ENCODE data around the gene HOXB9. TPM values are rescaled to one million over a fixed set of nuclear protein-coding genes. Genes with fewer than 3 reads are reported as not detected.

Gene HOXB9
- total and polyA plus RNA-seq, 2 donors (not counting 3 experiments of a cell fraction or from before 2014, with no cell fraction given): 0.79 to 1.1 TPM

GRCh38 chr17:48608494-48608834 lies 17.7 kb downstream of the HOXB9 start:
- DNase-seq (ENCODE audit: low read depth, low spot score) (no peak), FAIRE-seq (no peak)
- H3K9me1 ChIP-seq (replicated peaks; ENCODE audit: control insufficient read depth, extremely low read depth, insufficient read depth, low read length): no peaks in the 10 kb centered on the region
- no peaks in the 10 kb centered on the region for H3K27me3 ChIP-seq (ENCODE audit: control insufficient read depth in 2 of 2, insufficient read depth in 2 of 2, low read length in 2 of 2)
- no peak overlapping the region for H3K4me3 ChIP-seq (replicated peaks in 1 of 3; ENCODE audit: insufficient read depth in 1 of 3, low read depth in 1 of 3, low read length in 3 of 3)
- dilution Hi-C loops (cut with MboI; ENCODE audit: extremely low pct_ligation_motif_present, low sequenced_read_pairs) (no loop called here), intact Hi-C loops (cut with micrococcal nuclease) (no loop called here)
- no peak for TF ChIP-seq POLR2A (IDR thresholded peaks at IDR 0.05; ENCODE audit: low read depth, low read length)
- TF ChIP-seq, protein P1, sequence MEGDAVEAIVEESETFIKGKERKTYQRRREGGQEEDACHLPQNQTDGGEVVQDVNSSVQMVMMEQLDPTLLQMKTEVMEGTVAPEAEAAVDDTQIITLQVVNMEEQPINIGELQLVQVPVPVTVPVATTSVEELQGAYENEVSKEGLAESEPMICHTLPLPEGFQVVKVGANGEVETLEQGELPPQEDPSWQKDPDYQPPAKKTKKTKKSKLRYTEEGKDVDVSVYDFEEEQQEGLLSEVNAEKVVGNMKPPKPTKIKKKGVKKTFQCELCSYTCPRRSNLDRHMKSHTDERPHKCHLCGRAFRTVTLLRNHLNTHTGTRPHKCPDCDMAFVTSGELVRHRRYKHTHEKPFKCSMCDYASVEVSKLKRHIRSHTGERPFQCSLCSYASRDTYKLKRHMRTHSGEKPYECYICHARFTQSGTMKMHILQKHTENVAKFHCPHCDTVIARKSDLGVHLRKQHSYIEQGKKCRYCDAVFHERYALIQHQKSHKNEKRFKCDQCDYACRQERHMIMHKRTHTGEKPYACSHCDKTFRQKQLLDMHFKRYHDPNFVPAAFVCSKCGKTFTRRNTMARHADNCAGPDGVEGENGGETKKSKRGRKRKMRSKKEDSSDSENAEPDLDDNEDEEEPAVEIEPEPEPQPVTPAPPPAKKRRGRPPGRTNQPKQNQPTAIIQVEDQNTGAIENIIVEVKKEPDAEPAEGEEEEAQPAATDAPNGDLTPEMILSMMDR (IDR thresholded peaks at IDR 0.05; ENCODE audit: extremely low read depth in 1 of 2, insufficient read depth in 1 of 2, low read depth in 1 of 2, low read length in 2 of 2): no peak
- no peak for TF ChIP-seq POLR2AphosphoS5 (IDR thresholded peaks at IDR 0.05; ENCODE audit: insufficient read depth, low read depth, low read length)
- no peak for TF ChIP-seq GATA2 (IDR thresholded peaks at IDR 0.05; ENCODE audit: insufficient read depth, insufficient read length, low read depth, low read length)
- no peak for TF ChIP-seq MYC (IDR thresholded peaks at IDR 0.05; ENCODE audit: low read depth, low read length)
- no peak for TF ChIP-seq JUN (IDR thresholded peaks at IDR 0.05; ENCODE audit: borderline replicate concordance, insufficient read depth, insufficient read length, low read depth)
- no peak for TF ChIP-seq FOS (IDR thresholded peaks at IDR 0.05; ENCODE audit: borderline replicate concordance, insufficient read depth, low read length)
- TF ChIP-seq MAX (IDR thresholded peaks at IDR 0.05; ENCODE audit: insufficient read depth, insufficient read length): no peak
- TF ChIP-seq EZH2 (IDR thresholded peaks at IDR 0.05; ENCODE audit: borderline replicate concordance, low read depth, low read length, severe bottlenecking): no peak
- no peak overlapping the region for H3K4me2 ChIP-seq (ENCODE audit: insufficient read depth, low read length)
- no peak overlapping the region for H3K27ac ChIP-seq (ENCODE audit: insufficient read depth, low read depth, low read length)
- no peaks in the 10 kb centered on the region for H4K20me1 ChIP-seq (replicated peaks; ENCODE audit: control insufficient read depth, extremely low read depth, insufficient read depth, low read length)
- peaks cover 32% of the 10 kb centered on the region for H3K79me2 ChIP-seq (ENCODE audit: control insufficient read depth, insufficient read depth, low read length)
- H3K9me3 ChIP-seq (replicated peaks; ENCODE audit: control insufficient read depth, insufficient read depth, low read length): no peaks in the 10 kb centered on the region
- BruUV-seq (replicated peaks): no TSS peak
- peaks cover 27% of the 10 kb centered on the region for H3K4me1 ChIP-seq (ENCODE audit: control insufficient read depth, extremely low read depth, insufficient read depth, low read length)
- ChIA-PET POLR2A (no interaction called here), CTCF (interaction anchor here (1.0 to 1.2 kb wide), 2 partner anchors 28 to 300 kb away, joined by 3 read pairs; no protein-coding TSS in a partner anchor)
- no peaks in the 10 kb centered on the region for H3K36me3 ChIP-seq (ENCODE audit: control insufficient read depth in 2 of 2, extremely low read depth in 1 of 2, insufficient read depth in 2 of 2, low read length in 2 of 2)
- H2AFZ ChIP-seq (ENCODE audit: low read depth, low read length): no peak overlapping the region
- no peak overlapping the region for H3K9ac ChIP-seq (replicated peaks; ENCODE audit: extremely low read depth, insufficient read depth, low read length)

Data from endothelial cell of umbilical vein (primary cell).